Type B pancreatic cell (in vitro differentiated cells): Measurements from ENCODE around the gene SPRED2. TPM values are rescaled to one million over a fixed set of nuclear protein-coding genes. Genes with fewer than 3 reads are reported as not detected.

Source experiments
- DNase-seq: peaks from one replicate; pipeline ENCODE4 v3.0.0; 2021; ENCODE audit warnings: mixed read lengths; ENCODE audit not compliant: unreplicated experiment; ENCODE audit errors: extremely low spot score
- H3K27ac Mint-ChIP-seq: 2 replicates; pipeline ENCODE4 v1.8.0; 2021; ENCODE audit warnings: mild to moderate bottlenecking, mixed read lengths
- H3K27me3 Mint-ChIP-seq: 2 replicates; pipeline ENCODE4 v1.8.0; 2021; ENCODE audit warnings: mixed read lengths
- H3K36me3 Mint-ChIP-seq: 2 replicates; pipeline ENCODE4 v1.8.0; 2021; ENCODE audit warnings: mixed read lengths
- H3K4me1 Mint-ChIP-seq: one replicate; pipeline ENCODE4 v1.8.0; 2021; ENCODE audit warnings: mixed read lengths; ENCODE audit not compliant: unreplicated experiment
- H3K4me3 Mint-ChIP-seq: 2 replicates; pipeline ENCODE4 v1.8.0; 2021; ENCODE audit warnings: mild to moderate bottlenecking, mixed read lengths
- H3K9me3 Mint-ChIP-seq: 2 replicates; pipeline ENCODE4 v1.8.0; 2021; ENCODE audit warnings: mixed read lengths
- CTCF ChIP-seq: fragments of 200-600 bp; sonication (generic); conservative IDR thresholded peaks from 2 replicates; pipeline ENCODE4 v1.5.0; 2021; ENCODE audit warnings: antibody characterized with exemption, mild to moderate bottlenecking
- total RNA-seq: library from RNA; stranded (reverse); gene quantifications from 2 replicates; pipeline ENCODE4 v1.2.1, GENCODE V29; 2021; ENCODE audit warnings: low replicate concordance

The SPRED2 gene
- total RNA-seq, 1 donor from 2014 or later: 38.9 TPM

- no peak for DNase-seq
- Mint-ChIP-seq H3K27me3 (no peaks in the 10 kb centered on the region), H3K4me3 (no peak overlapping the region), H3K36me3 (no peaks in the 10 kb centered on the region), H3K27ac (no peak overlapping the region), H3K9me3 (peaks cover 7% of the 10 kb centered on the region), H3K4me1 (no peaks in the 10 kb centered on the region)
- TF ChIP-seq CTCF: no peak
These were observed 44.4 kb upstream of the SPRED2 start for GRCh38 chr2:65476778-65477177.

GRCh38 chr2:65475000-65475399 lies 42.6 kb upstream of the SPRED2 start:
- Mint-ChIP-seq H3K27ac (no peak overlapping the region), H3K4me3 (no peak overlapping the region), H3K9me3 (peaks cover 7% of the 10 kb centered on the region), H3K36me3 (no peaks in the 10 kb centered on the region), H3K27me3 (no peaks in the 10 kb centered on the region), H3K4me1 (no peaks in the 10 kb centered on the region)
- DNase-seq: no peak
- TF ChIP-seq CTCF: no peak

- H3K4me3 Mint-ChIP-seq: no peak overlapping the region
- no peaks in the 10 kb centered on the region for H3K4me1 Mint-ChIP-seq
- no peaks in the 10 kb centered on the region for H3K27me3 Mint-ChIP-seq
- TF ChIP-seq CTCF: no peak
- no peak for DNase-seq
- no peaks in the 10 kb centered on the region for H3K36me3 Mint-ChIP-seq
- H3K9me3 Mint-ChIP-seq: peaks cover 7% of the 10 kb centered on the region
- no peak overlapping the region for H3K27ac Mint-ChIP-seq
These were observed 40.6 kb upstream of the SPRED2 start for GRCh38 chr2:65473045-65473444.

- H3K4me3 Mint-ChIP-seq: no peak overlapping the region
- no peaks in the 10 kb centered on the region for H3K36me3 Mint-ChIP-seq
- no peak for DNase-seq
- H3K27ac Mint-ChIP-seq: no peak overlapping the region
- TF ChIP-seq CTCF: no peak
- peaks cover 7% of the 10 kb centered on the region for H3K9me3 Mint-ChIP-seq
- no peaks in the 10 kb centered on the region for H3K4me1 Mint-ChIP-seq
- no peaks in the 10 kb centered on the region for H3K27me3 Mint-ChIP-seq
These were observed 39.0 kb upstream of the SPRED2 start for GRCh38 chr2:65471409-65471808.

GRCh38 chr2:65466551-65466950 lies 34.2 kb upstream of the SPRED2 start:
- TF ChIP-seq CTCF: no peak
- no peak for DNase-seq
- no peaks in the 10 kb centered on the region for H3K36me3 Mint-ChIP-seq
- peaks cover under 1% of the 10 kb centered on the region for H3K27me3 Mint-ChIP-seq
- peaks cover 16% of the 10 kb centered on the region for H3K4me1 Mint-ChIP-seq
- H3K9me3 Mint-ChIP-seq: peaks cover 8% of the 10 kb centered on the region
- H3K27ac Mint-ChIP-seq: no peak overlapping the region
- no peak overlapping the region for H3K4me3 Mint-ChIP-seq

- Mint-ChIP-seq H3K9me3 (peaks cover 13% of the 10 kb centered on the region), H3K27ac (no peak overlapping the region), H3K27me3 (peaks cover 5% of the 10 kb centered on the region), H3K4me1 (peaks cover 16% of the 10 kb centered on the region), H3K36me3 (peaks cover 3% of the 10 kb centered on the region), H3K4me3 (no peak overlapping the region)
- TF ChIP-seq CTCF: no peak
- no peak for DNase-seq
These were observed 33.5 kb upstream of the SPRED2 start for GRCh38 chr2:65465857-65466256.
